ES-I3 (cell line): ENCODE data around the gene RANBP3.

Source experiments
- H3K36me3 ChIP-seq: 2 replicates; pipeline ENCODE4 v1.6.1; 2013; ENCODE audit warnings: mild to moderate bottlenecking, low read length, control low read depth, moderate library complexity; ENCODE audit not compliant: insufficient read depth
- H3K4me1 ChIP-seq: 2 replicates; pipeline ENCODE4 v1.6.1; 2013; ENCODE audit warnings: mild to moderate bottlenecking, control low read depth, low read length; ENCODE audit not compliant: insufficient read depth
- H3K9ac ChIP-seq: 2 replicates; pipeline ENCODE4 v1.6.1; 2013; ENCODE audit warnings: low read depth, mild to moderate bottlenecking, low read length, moderate library complexity
- H3K9me3 ChIP-seq: 2 replicates; pipeline ENCODE4 v1.6.1; 2013; ENCODE audit warnings: mild to moderate bottlenecking, low read length, moderate library complexity; ENCODE audit not compliant: control insufficient read depth, insufficient read depth

Gene RANBP3

GRCh38 chr19:5933391-5934068, 44.4 kb downstream of the RANBP3 start:
- Histone ChIP-seq H3K9me3 (no peaks in the 10 kb centered on the region), H3K4me1 (no peaks in the 10 kb centered on the region), H3K36me3 (peaks cover 30% of the 10 kb centered on the region), H3K9ac (no peak overlapping the region)

GRCh38 chr19:5932609-5933262, 45.2 kb downstream of the RANBP3 start:
- no peak overlapping the region for H3K9ac ChIP-seq
- H3K36me3 ChIP-seq = peaks cover 38% of the 10 kb centered on the region
- H3K9me3 ChIP-seq = no peaks in the 10 kb centered on the region
- H3K4me1 ChIP-seq = no peaks in the 10 kb centered on the region

- Histone ChIP-seq H3K4me1 (no peaks in the 10 kb centered on the region), H3K9ac (no peak overlapping the region), H3K36me3 (peaks cover 37% of the 10 kb centered on the region), H3K9me3 (no peaks in the 10 kb centered on the region)
Measured at GRCh38 chr19:5932146-5932545, 45.8 kb downstream of the RANBP3 start.

- Histone ChIP-seq H3K9me3 (no peaks in the 10 kb centered on the region), H3K9ac (no peak overlapping the region), H3K4me1 (no peaks in the 10 kb centered on the region), H3K36me3 (peaks cover 39% of the 10 kb centered on the region)
Measured at GRCh38 chr19:5931251-5931650, 46.7 kb downstream of the RANBP3 start.

GRCh38 chr19:5929625-5930024, 48.3 kb downstream of the RANBP3 start:
- Histone ChIP-seq H3K4me1 (no peaks in the 10 kb centered on the region), H3K9me3 (no peaks in the 10 kb centered on the region), H3K36me3 (peaks cover 50% of the 10 kb centered on the region), H3K9ac (no peak overlapping the region)

GRCh38 chr19:5929179-5929578, 48.8 kb downstream of the RANBP3 start:
- Histone ChIP-seq H3K4me1 (no peaks in the 10 kb centered on the region), H3K9me3 (no peaks in the 10 kb centered on the region), H3K9ac (no peak overlapping the region), H3K36me3 (peaks cover 54% of the 10 kb centered on the region)

GRCh38 chr19:5927441-5927821, 50.5 kb downstream of the RANBP3 start:
- Histone ChIP-seq H3K36me3 (peaks cover 57% of the 10 kb centered on the region), H3K9me3 (no peaks in the 10 kb centered on the region), H3K4me1 (no peaks in the 10 kb centered on the region), H3K9ac (no peak overlapping the region)

GRCh38 chr19:5926641-5927440, 51.1 kb downstream of the RANBP3 start:
- Histone ChIP-seq H3K36me3 (peaks cover 59% of the 10 kb centered on the region), H3K4me1 (no peaks in the 10 kb centered on the region), H3K9ac (no peak overlapping the region), H3K9me3 (no peaks in the 10 kb centered on the region)

GRCh38 chr19:5925830-5926427, 52.0 kb downstream of the RANBP3 start:
- H3K9me3 ChIP-seq = no peaks in the 10 kb centered on the region
- H3K36me3 ChIP-seq = peaks cover 62% of the 10 kb centered on the region
- H3K4me1 ChIP-seq = no peaks in the 10 kb centered on the region
- no peak overlapping the region for H3K9ac ChIP-seq

- Histone ChIP-seq H3K9me3 (no peaks in the 10 kb centered on the region), H3K4me1 (no peaks in the 10 kb centered on the region), H3K36me3 (peaks cover 41% of the 10 kb centered on the region), H3K9ac (no peak overlapping the region)
Measured at GRCh38 chr19:5923356-5923755, 54.6 kb downstream of the RANBP3 start.

GRCh38 chr19:5922161-5922545, 55.8 kb downstream of the RANBP3 start:
- no peaks in the 10 kb centered on the region for H3K9me3 ChIP-seq
- H3K9ac ChIP-seq = no peak overlapping the region
- H3K4me1 ChIP-seq = no peaks in the 10 kb centered on the region
- peaks cover 33% of the 10 kb centered on the region for H3K36me3 ChIP-seq

- H3K4me1 ChIP-seq = no peaks in the 10 kb centered on the region
- H3K9me3 ChIP-seq = no peaks in the 10 kb centered on the region
- H3K36me3 ChIP-seq = peaks cover 31% of the 10 kb centered on the region
- no peak overlapping the region for H3K9ac ChIP-seq
Measured at GRCh38 chr19:5921516-5922160, 56.3 kb downstream of the RANBP3 start.

- H3K4me1 ChIP-seq = no peaks in the 10 kb centered on the region
- peaks cover 11% of the 10 kb centered on the region for H3K36me3 ChIP-seq
- no peak overlapping the region for H3K9ac ChIP-seq
- H3K9me3 ChIP-seq = no peaks in the 10 kb centered on the region
Measured at GRCh38 chr19:5918463-5919079, 59.4 kb downstream of the RANBP3 start.
